ENCODE data around the gene ERBIN.
"Not testable (repeated sequence)": the region's sequence is repeated elsewhere in the genome, so short reads cannot be mapped to it uniquely, and the experiment has no call there.

ERBIN gene

GRCh38 chr5:65926276-65926783 lies at the start of gene ERBIN:
ERBIN (plus strand) TSS chr5:65926575; CDS start chr5:65992719, 66,144 bp downstream.
- peak within 1 kb of the TSS; percentile 91 to 100 for H3K4me3 ChIP-seq (ENCODE audit: low read depth in 1 of 2, low read length in 2 of 2)
- no peaks in the 10 kb centered on the region for H3K36me3 ChIP-seq (ENCODE audit: control insufficient read depth in 1 of 2, insufficient read depth in 2 of 2, low read length in 2 of 2)
- H3K9me3 ChIP-seq (ENCODE audit: control insufficient read depth in 1 of 2, low read length in 2 of 2): no peaks in the 10 kb centered on the region
- H3K27me3 ChIP-seq (ENCODE audit: control insufficient read depth in 1 of 2, insufficient read depth in 2 of 2, low read length in 2 of 2): no peaks in the 10 kb centered on the region
- H3K9ac ChIP-seq (ENCODE audit: low read depth in 1 of 2, low read length in 2 of 2): peak within 1 kb of the TSS; percentile 83 to 89
- H3K4me1 ChIP-seq (ENCODE audit: control insufficient read depth in 1 of 2, insufficient read depth in 2 of 2, low read length in 2 of 2): peaks cover 8 to 16% of the 10 kb centered on the region in 2 donors
- peak within 1 kb of the TSS; percentile 99 for H3K27ac ChIP-seq (ENCODE audit: low read depth, low read length)

- Histone ChIP-seq H3K4me1 (ENCODE audit: control insufficient read depth in 1 of 2, insufficient read depth in 2 of 2, low read length in 2 of 2) (no peaks in the 10 kb centered on the region), H3K27me3 (ENCODE audit: control insufficient read depth in 1 of 2, insufficient read depth in 2 of 2, low read length in 2 of 2) (peaks cover 0 to 25% of the 10 kb centered on the region in 2 donors), H3K27ac (ENCODE audit: low read depth, low read length) (no peak overlapping the region), H3K36me3 (ENCODE audit: control insufficient read depth in 1 of 2, insufficient read depth in 2 of 2, low read length in 2 of 2) (no peaks in the 10 kb centered on the region), H3K9me3 (ENCODE audit: control insufficient read depth in 1 of 2, low read length in 2 of 2) (peaks cover 4 to 11% of the 10 kb centered on the region in 2 donors), H3K4me3 (ENCODE audit: low read depth in 1 of 2, low read length in 2 of 2) (no peak overlapping the region), H3K9ac (ENCODE audit: low read depth in 1 of 2, low read length in 2 of 2) (no peak overlapping the region)
Observed at GRCh38 chr5:65876970-65877369, 49.4 kb upstream of the ERBIN start.

- not testable (repeated sequence) for H3K27ac ChIP-seq (ENCODE audit: low read depth, low read length); H3K36me3 ChIP-seq (ENCODE audit: control insufficient read depth in 1 of 2, insufficient read depth in 2 of 2, low read length in 2 of 2); H3K4me1 ChIP-seq (ENCODE audit: control insufficient read depth in 1 of 2, insufficient read depth in 2 of 2, low read length in 2 of 2); H3K9ac ChIP-seq (ENCODE audit: low read depth in 1 of 2, low read length in 2 of 2); H3K4me3 ChIP-seq (ENCODE audit: low read depth in 1 of 2, low read length in 2 of 2)
- peaks cover 4 to 11% of the 10 kb centered on the region in 2 donors for H3K9me3 ChIP-seq (ENCODE audit: control insufficient read depth in 1 of 2, low read length in 2 of 2)
- H3K27me3 ChIP-seq (ENCODE audit: control insufficient read depth in 1 of 2, insufficient read depth in 2 of 2, low read length in 2 of 2): peaks cover 0 to 31% of the 10 kb centered on the region in 2 donors
Observed at GRCh38 chr5:65879668-65880256, 46.6 kb upstream of the ERBIN start.

DNA sequence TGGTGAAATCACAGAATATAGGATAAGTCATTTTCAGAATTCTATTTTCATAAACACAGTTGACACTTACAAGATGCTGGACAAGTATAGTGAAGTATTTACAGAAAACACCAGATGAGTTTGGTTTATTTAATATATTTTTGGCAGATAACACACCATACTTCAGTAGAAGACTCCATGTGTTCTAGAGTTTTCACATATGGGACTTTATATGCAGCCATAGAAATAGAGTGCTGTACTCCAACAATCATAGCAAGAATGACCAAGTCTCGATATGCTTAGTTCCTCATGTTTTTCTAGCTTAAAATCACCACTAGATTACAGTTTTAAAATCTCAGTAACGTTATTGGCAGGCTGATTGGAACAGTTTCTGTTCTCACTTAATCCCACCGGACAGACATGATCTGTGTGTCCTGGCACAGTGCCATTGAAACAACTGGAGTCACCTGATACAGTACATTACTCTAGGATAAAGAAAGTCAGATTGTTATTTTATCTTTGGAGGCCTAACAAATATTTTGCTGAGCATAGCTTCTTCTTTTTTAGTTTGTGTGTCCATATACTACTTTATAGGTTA lies 45.8 kb upstream of the ERBIN start:
- Histone ChIP-seq H3K4me3 (ENCODE audit: low read depth in 1 of 2, low read length in 2 of 2) (no peak overlapping the region), H3K36me3 (ENCODE audit: control insufficient read depth in 1 of 2, insufficient read depth in 2 of 2, low read length in 2 of 2) (no peaks in the 10 kb centered on the region), H3K27ac (ENCODE audit: low read depth, low read length) (no peak overlapping the region), H3K4me1 (ENCODE audit: control insufficient read depth in 1 of 2, insufficient read depth in 2 of 2, low read length in 2 of 2) (no peaks in the 10 kb centered on the region), H3K9me3 (ENCODE audit: control insufficient read depth in 1 of 2, low read length in 2 of 2) (peaks cover 4 to 11% of the 10 kb centered on the region in 2 donors), H3K9ac (ENCODE audit: low read depth in 1 of 2, low read length in 2 of 2) (no peak overlapping the region), H3K27me3 (ENCODE audit: control insufficient read depth in 1 of 2, insufficient read depth in 2 of 2, low read length in 2 of 2) (peaks cover 3 to 25% of the 10 kb centered on the region in 2 donors)

DNA sequence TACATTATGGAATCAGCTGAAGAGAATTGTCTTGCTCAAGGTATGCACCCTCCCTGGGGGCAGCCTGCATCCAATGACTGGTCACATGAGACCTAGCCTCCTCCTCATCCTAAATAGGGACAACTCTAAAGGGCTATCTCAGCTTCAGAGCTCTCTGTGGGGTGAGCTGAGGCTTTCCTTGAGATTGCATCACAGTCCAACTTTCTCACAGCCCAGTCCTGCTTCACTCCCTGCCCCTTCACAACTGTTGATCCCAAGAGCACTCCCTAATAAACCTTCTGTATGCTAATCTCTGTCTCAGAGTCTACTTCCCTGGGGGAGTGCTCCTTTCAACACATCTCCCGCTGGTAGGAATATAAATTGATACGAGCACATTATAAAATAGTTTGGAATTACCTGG lies 44.1 kb upstream of the ERBIN start:
- Histone ChIP-seq H3K36me3 (ENCODE audit: control insufficient read depth in 1 of 2, insufficient read depth in 2 of 2, low read length in 2 of 2) (no peaks in the 10 kb centered on the region), H3K9ac (ENCODE audit: low read depth in 1 of 2, low read length in 2 of 2) (no peak overlapping the region), H3K4me1 (ENCODE audit: control insufficient read depth in 1 of 2, insufficient read depth in 2 of 2, low read length in 2 of 2) (no peaks in the 10 kb centered on the region), H3K27ac (ENCODE audit: low read depth, low read length) (no peak overlapping the region), H3K4me3 (ENCODE audit: low read depth in 1 of 2, low read length in 2 of 2) (no peak overlapping the region), H3K9me3 (ENCODE audit: control insufficient read depth in 1 of 2, low read length in 2 of 2) (peaks cover 4 to 11% of the 10 kb centered on the region in 2 donors), H3K27me3 (ENCODE audit: control insufficient read depth in 1 of 2, insufficient read depth in 2 of 2, low read length in 2 of 2) (peaks cover 16 to 36% of the 10 kb centered on the region in 2 donors)

DNA sequence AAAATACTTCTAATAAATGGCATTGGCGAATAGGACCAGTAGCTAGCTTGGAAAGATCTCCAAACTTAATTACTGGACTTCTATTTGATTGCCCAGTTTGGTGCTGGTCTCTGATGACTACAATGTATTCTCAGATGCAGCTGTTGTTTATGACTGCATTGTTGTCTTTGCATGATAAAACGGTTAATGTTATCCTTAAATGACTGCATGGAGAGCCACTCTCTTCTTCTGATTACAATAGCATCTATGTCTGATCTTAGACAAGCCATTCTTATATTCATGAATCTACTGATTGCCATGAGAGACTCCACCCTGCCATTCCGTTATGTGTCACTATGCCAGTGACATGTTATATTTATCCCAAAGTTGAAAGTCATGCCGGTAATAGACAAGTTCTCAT lies 42.9 kb upstream of the ERBIN start:
- Histone ChIP-seq H3K9ac (ENCODE audit: low read depth in 1 of 2, low read length in 2 of 2) (no peak overlapping the region), H3K36me3 (ENCODE audit: control insufficient read depth in 1 of 2, insufficient read depth in 2 of 2, low read length in 2 of 2) (no peaks in the 10 kb centered on the region), H3K27ac (ENCODE audit: low read depth, low read length) (no peak overlapping the region), H3K4me3 (ENCODE audit: low read depth in 1 of 2, low read length in 2 of 2) (no peak overlapping the region), H3K4me1 (ENCODE audit: control insufficient read depth in 1 of 2, insufficient read depth in 2 of 2, low read length in 2 of 2) (no peaks in the 10 kb centered on the region), H3K9me3 (ENCODE audit: control insufficient read depth in 1 of 2, low read length in 2 of 2) (no peaks in the 10 kb centered on the region), H3K27me3 (ENCODE audit: control insufficient read depth in 1 of 2, insufficient read depth in 2 of 2, low read length in 2 of 2) (peaks cover 16 to 32% of the 10 kb centered on the region in 2 donors)

GRCh38 chr5:65886387-65886786 lies 40.0 kb upstream of the ERBIN start:
- H3K27ac ChIP-seq (ENCODE audit: low read depth, low read length): no peak overlapping the region

DNA sequence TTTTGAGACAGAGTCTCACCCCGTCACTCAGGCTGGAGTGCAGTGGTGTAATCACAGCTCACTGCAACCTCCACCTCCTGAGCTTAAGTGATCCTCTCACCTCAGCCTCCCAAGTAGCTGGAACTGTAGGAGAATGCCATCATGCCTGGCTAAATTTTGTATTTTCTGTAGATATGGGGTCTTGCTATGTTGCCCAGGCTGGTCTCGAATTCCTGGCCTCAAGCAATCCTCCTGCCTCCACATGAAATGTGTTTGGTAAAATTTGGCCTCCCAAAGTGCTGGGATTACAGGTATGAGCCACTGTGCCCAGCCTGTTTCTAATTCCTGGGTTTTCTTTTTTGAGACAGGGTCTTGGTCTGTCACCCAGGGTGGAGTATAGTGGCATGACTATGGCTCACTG lies 34.4 kb upstream of the ERBIN start:
- H3K4me3 ChIP-seq (ENCODE audit: low read depth in 1 of 2, low read length in 2 of 2); H3K27ac ChIP-seq (ENCODE audit: low read depth, low read length); H3K9ac ChIP-seq (ENCODE audit: low read depth in 1 of 2, low read length in 2 of 2); H3K4me1 ChIP-seq (ENCODE audit: control insufficient read depth in 1 of 2, insufficient read depth in 2 of 2, low read length in 2 of 2); H3K9me3 ChIP-seq (ENCODE audit: control insufficient read depth in 1 of 2, low read length in 2 of 2); H3K36me3 ChIP-seq (ENCODE audit: control insufficient read depth in 1 of 2, insufficient read depth in 2 of 2, low read length in 2 of 2): not testable (repeated sequence)
- peaks cover under 1 to 25% of the 10 kb centered on the region in 2 donors for H3K27me3 ChIP-seq (ENCODE audit: control insufficient read depth in 1 of 2, insufficient read depth in 2 of 2, low read length in 2 of 2)

More at GRCh38 chr5:65886387-65886786, 40.0 kb upstream of the ERBIN start:
- Histone ChIP-seq H3K9ac (ENCODE audit: low read depth in 1 of 2, low read length in 2 of 2) (no peak overlapping the region), H3K9me3 (ENCODE audit: control insufficient read depth in 1 of 2, low read length in 2 of 2) (no peaks in the 10 kb centered on the region), H3K27me3 (ENCODE audit: control insufficient read depth in 1 of 2, insufficient read depth in 2 of 2, low read length in 2 of 2) (peaks cover 16 to 44% of the 10 kb centered on the region in 2 donors), H3K4me3 (ENCODE audit: low read depth in 1 of 2, low read length in 2 of 2) (no peak overlapping the region), H3K36me3 (ENCODE audit: control insufficient read depth in 1 of 2, insufficient read depth in 2 of 2, low read length in 2 of 2) (no peaks in the 10 kb centered on the region), H3K4me1 (ENCODE audit: control insufficient read depth in 1 of 2, insufficient read depth in 2 of 2, low read length in 2 of 2) (no peaks in the 10 kb centered on the region)

DNA sequence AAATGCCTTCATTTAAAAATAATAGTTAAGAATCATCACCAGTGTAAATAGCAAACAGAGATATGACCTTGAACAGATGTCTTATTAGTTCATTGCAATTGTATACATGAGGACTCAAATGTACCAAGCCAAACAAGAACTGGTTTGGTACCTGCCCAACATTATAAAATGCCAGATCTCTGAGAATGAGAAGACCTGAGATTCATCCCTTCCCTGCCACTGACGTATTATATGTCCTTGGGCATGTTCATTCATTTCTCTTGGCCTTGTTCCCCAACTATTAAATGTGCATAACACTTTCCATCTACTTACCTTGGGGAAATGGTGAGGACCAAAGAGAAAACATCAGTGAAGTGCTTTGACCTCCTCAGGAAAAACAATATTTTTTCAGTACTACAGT lies 33.6 kb upstream of the ERBIN start:
- Histone ChIP-seq H3K27ac (ENCODE audit: low read depth, low read length) (no peak overlapping the region), H3K36me3 (ENCODE audit: control insufficient read depth in 1 of 2, insufficient read depth in 2 of 2, low read length in 2 of 2) (no peaks in the 10 kb centered on the region), H3K9me3 (ENCODE audit: control insufficient read depth in 1 of 2, low read length in 2 of 2) (no peaks in the 10 kb centered on the region), H3K4me1 (ENCODE audit: control insufficient read depth in 1 of 2, insufficient read depth in 2 of 2, low read length in 2 of 2) (peaks cover 0 to 3% of the 10 kb centered on the region in 2 donors), H3K9ac (ENCODE audit: low read depth in 1 of 2, low read length in 2 of 2) (no peak overlapping the region), H3K4me3 (ENCODE audit: low read depth in 1 of 2, low read length in 2 of 2) (no peak overlapping the region), H3K27me3 (ENCODE audit: control insufficient read depth in 1 of 2, insufficient read depth in 2 of 2, low read length in 2 of 2) (peaks cover 0 to 21% of the 10 kb centered on the region in 2 donors)

DNA sequence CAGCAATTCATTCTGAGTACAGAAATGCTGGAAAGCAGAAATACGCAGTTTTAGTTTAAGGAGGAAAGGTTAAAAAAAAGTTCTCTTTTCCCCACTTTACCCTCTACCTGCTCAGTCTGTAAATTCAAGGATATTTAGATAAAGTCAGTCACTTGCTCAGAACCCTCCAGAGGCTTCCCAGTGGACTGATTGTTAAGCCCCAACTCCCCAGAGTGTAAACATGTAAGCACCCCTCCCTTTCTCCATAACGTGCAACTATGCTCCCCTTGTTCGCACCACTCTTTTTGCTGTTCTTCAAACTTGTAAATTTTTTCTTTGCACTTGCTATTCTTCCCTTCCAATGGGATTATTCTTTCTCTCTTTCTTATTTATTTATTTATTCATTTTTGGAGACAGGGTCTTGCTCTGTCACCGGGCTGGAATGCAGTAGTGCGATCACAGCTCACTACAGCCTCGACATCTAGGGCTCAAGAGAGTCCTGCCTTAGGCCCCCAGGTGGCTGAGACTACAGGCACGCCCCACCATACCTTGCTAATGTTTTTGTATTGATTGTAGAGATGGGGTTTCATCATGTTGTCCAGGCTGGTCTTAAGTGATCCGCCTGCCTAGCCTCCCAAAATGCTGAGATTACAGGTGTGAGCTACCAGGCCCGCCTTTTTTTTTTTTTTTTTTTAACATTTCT lies 32.5 kb upstream of the ERBIN start:
- H3K27me3 ChIP-seq (ENCODE audit: control insufficient read depth in 1 of 2, insufficient read depth in 2 of 2, low read length in 2 of 2): peaks cover 0 to 17% of the 10 kb centered on the region in 2 donors
- H3K36me3 ChIP-seq (ENCODE audit: control insufficient read depth in 1 of 2, insufficient read depth in 2 of 2, low read length in 2 of 2): no peaks in the 10 kb centered on the region
- H3K4me1 ChIP-seq (ENCODE audit: control insufficient read depth in 1 of 2, insufficient read depth in 2 of 2, low read length in 2 of 2): peaks cover 0 to 3% of the 10 kb centered on the region in 2 donors
- no peaks in the 10 kb centered on the region for H3K9me3 ChIP-seq (ENCODE audit: control insufficient read depth in 1 of 2, low read length in 2 of 2)
- no peak overlapping the region for H3K27ac ChIP-seq (ENCODE audit: low read depth, low read length)
- no peak overlapping the region for H3K9ac ChIP-seq (ENCODE audit: low read depth in 1 of 2, low read length in 2 of 2)
- H3K4me3 ChIP-seq (ENCODE audit: low read depth in 1 of 2, low read length in 2 of 2): no peak overlapping the region

Measured in duodenal mucosa (tissue), 2 donors.